B cell (primary cell): Measurements from ENCODE around the gene CRELD2. TPM values are rescaled to one million over a fixed set of nuclear protein-coding genes. Genes with fewer than 3 reads are reported as not detected.
A peak's percentile ranks its signal among the peaks of the same experiment; 100 is the strongest.

Experiments used
- ATAC-seq: fragments of 200-7000 bp; cut with Tn5 transposase; one replicate; pipeline ENCODE4 v1.10.0; 2021; ENCODE audit warnings: low read depth, mild to moderate bottlenecking, moderate number of reproducible peaks, moderate library complexity
- CTCF ChIA-PET: fragments of 350-600 bp; sonication (Branson Sonifier 250); formaldehyde crosslinking; loops from one replicate; lab custom pipeline; 2021; ENCODE audit warnings: antibody characterized with exemption, inconsistent platforms; lab: Charles Lee
- POLR2A ChIA-PET: fragments of 350-600 bp; sonication (Branson Sonifier 250); formaldehyde crosslinking; loops from one replicate; lab custom pipeline; 2021; ENCODE audit warnings: antibody characterized with exemption; lab: Charles Lee
- DNase-seq: peaks from one replicate; pipeline ENCODE4 v3.0.0; 2013
- H2AFZ ChIP-seq: 2 replicates; pipeline ENCODE4 v1.6.1; 2012; ENCODE audit warnings: mild to moderate bottlenecking, low read depth, low read length; ENCODE audit not compliant: insufficient read depth, poor library complexity, severe bottlenecking
- H3K27ac ChIP-seq, 2 donors: 1 replicate in 1 of 2; 2 replicates in 1 of 2; pipeline ENCODE4 v1.5.1; 2012 to 2013; ENCODE audit warnings: low read length in 2 of 2, mild to moderate bottlenecking in 2 of 2, moderate library complexity in 1 of 2
- H3K27me3 ChIP-seq, 4 experiments: fragments of 200-600 bp in 1 of 4; sonication (generic) in 1 of 4; replicated peaks in 1 of 4; 1 replicate in 2 of 4; 2 replicates in 2 of 4; pipeline versions ENCODE4 v1.6.1 to v1.7.0; 2013 to 2016; ENCODE audit warnings: low read length in 3 of 4, mild to moderate bottlenecking in 2 of 4, mixed read lengths in 1 of 4, moderate library complexity in 1 of 4; ENCODE audit not compliant: insufficient read depth in 4 of 4, control insufficient read depth in 3 of 4; ENCODE audit errors: control extremely low read depth in 1 of 4
- H3K36me3 ChIP-seq, 2 experiments: replicated peaks in 1 of 2; 1 replicate in 1 of 2; 2 replicates in 1 of 2; pipeline versions ENCODE4 v1.6.1 to v1.7.1; 2013; ENCODE audit warnings: low read length in 1 of 2; ENCODE audit not compliant: insufficient read depth in 2 of 2, control insufficient read depth in 1 of 2; ENCODE audit errors: control extremely low read depth in 1 of 2, extremely low read depth in 1 of 2
- H3K4me1 ChIP-seq, 2 donors: fragments of 200-600 bp in 1 of 2; sonication (generic) in 1 of 2; 1 replicate in 1 of 2; 2 replicates in 1 of 2; pipeline versions ENCODE4 v1.5.1 to v1.6.1; 2013 to 2017; ENCODE audit warnings: low read length in 2 of 2; ENCODE audit not compliant: control insufficient read depth in 2 of 2, insufficient read depth in 2 of 2
- H3K4me2 ChIP-seq: replicated peaks from 2 replicates; pipeline ENCODE3; 2012; ENCODE audit warnings: mild to moderate bottlenecking, low read depth, low read length; ENCODE audit not compliant: poor library complexity, severe bottlenecking
- H3K4me3 ChIP-seq, 5 experiments: fragments of 200-600 bp in 1 of 5; sonication (generic) in 1 of 5; 1 replicate in 3 of 5; 2 replicates in 2 of 5; pipeline versions ENCODE4 v1.5.1 to v1.7.0; 2011 to 2016; ENCODE audit warnings: low read length in 4 of 5, mild to moderate bottlenecking in 4 of 5, low read depth in 2 of 5, control low read depth in 1 of 5, moderate library complexity in 1 of 5; ENCODE audit not compliant: insufficient read depth in 1 of 5; ENCODE audit errors: control extremely low read depth in 1 of 5, extremely low read depth in 1 of 5
- H3K79me2 ChIP-seq: fragments of 200-600 bp; sonication (generic); one replicate; pipeline ENCODE4 v1.6.0; 2016; ENCODE audit warnings: low read length; ENCODE audit not compliant: control insufficient read depth, insufficient read depth
- H3K9ac ChIP-seq: fragments of 200-600 bp; sonication (generic); 2 replicates; pipeline ENCODE4 v1.6.1; 2017; ENCODE audit warnings: mild to moderate bottlenecking, low read length, moderate library complexity
- H3K9me3 ChIP-seq, 3 donors: one replicate each; pipeline versions ENCODE4 v1.6.1 to v1.7.1; 2013; ENCODE audit warnings: low read length in 2 of 3; ENCODE audit not compliant: control insufficient read depth in 2 of 3, insufficient read depth in 1 of 3; ENCODE audit errors: control extremely low read depth in 1 of 3
- H4K20me1 ChIP-seq: 2 replicates; pipeline ENCODE4 v1.6.0; 2012; ENCODE audit warnings: mild to moderate bottlenecking, low read length; ENCODE audit not compliant: insufficient read depth, control insufficient read depth, poor library complexity, severe bottlenecking
- H3K27ac Mint-ChIP-seq: one replicate; pipeline ENCODE4 v1.8.0; 2021; ENCODE audit warnings: mixed read lengths
- H3K27me3 Mint-ChIP-seq: one replicate; pipeline ENCODE4 v1.8.0; 2021; ENCODE audit warnings: mixed read lengths
- H3K4me1 Mint-ChIP-seq: one replicate; pipeline ENCODE4 v1.8.0; 2021; ENCODE audit warnings: mixed read lengths
- H3K4me3 Mint-ChIP-seq: one replicate; pipeline ENCODE4 v1.8.0; 2021; ENCODE audit warnings: mixed read lengths
- H3K9me3 Mint-ChIP-seq: one replicate; pipeline ENCODE4 v1.8.0; 2022; ENCODE audit warnings: mixed read lengths; ENCODE audit not compliant: insufficient read depth
- CTCF ChIP-seq: fragments of 200-600 bp; IDR thresholded peaks from one replicate; pipeline ENCODE4 v1.8.0; 2022; ENCODE audit warnings: antibody characterized with exemption, mild to moderate bottlenecking
- EZH2 ChIP-seq: IDR thresholded peaks from 2 replicates; pipeline ENCODE4 v1.6.1; 2012; ENCODE audit warnings: borderline replicate concordance, low read depth, mild to moderate bottlenecking, moderate library complexity, low read length; ENCODE audit not compliant: insufficient read depth, poor library complexity, severe bottlenecking
- WGBS: methylation state at CpG from one replicate; pipeline ENCODE4 v1.1.5; 2013; ENCODE audit warnings: missing lambda C conversion rate; ENCODE audit not compliant: insufficient coverage; 5-methylcytosine and 5-hydroxymethylcytosine counted together
- intact Hi-C: fragments of 100-400 bp; cut with micrococcal nuclease; formaldehyde crosslinking; loops from one replicate; pipeline ENCODE4 v1.10.0; 2022
- polyA plus RNA-seq: library from polyadenylated mRNA; depleted of rRNA; stranded (reverse); fragments of >200 nt; gene quantifications from 2 replicates; pipeline ENCODE4 v1.2.3, GENCODE V29; 2012
- total RNA-seq, 2 donors: library from RNA; stranded (reverse); fragments of 120-200 nt in 1 of 2; gene quantifications; 1 replicate in 1 of 2; 2 replicates in 1 of 2; pipeline versions ENCODE4 v1.2.3 to v1.2.4, GENCODE V29; 2013 to 2022

Gene CRELD2
- total and polyA plus RNA-seq, 2 donors (not counting 1 experiment from before 2014, with no cell fraction given): 35.9 to 41.9 TPM

- POLR2A ChIA-PET: no interaction called here
- WGBS: 100% methylated on average over 2 of the region's 22 CpGs
- H3K4me3 Mint-ChIP-seq: no peak overlapping the region
These were observed 4.0 kb downstream of the CRELD2 start for GRCh38 chr22:49922484-49922883.

GRCh38 chr22:49922926-49923325, 4.5 kb downstream of the CRELD2 start:
- Histone ChIP-seq H3K4me1 (peaks cover 37 to 45% of the 10 kb centered on the region in 2 donors), H3K27me3 (no peaks in the 10 kb centered on the region), H4K20me1 (peaks cover 7% of the 10 kb centered on the region), H2AFZ (no peak overlapping the region), H3K4me3 (no peak overlapping the region), H3K79me2 (peaks cover 7% of the 10 kb centered on the region), H3K9me3 (peaks cover 0 to 12% (median 0%) of the 10 kb centered on the region in 3 donors), H3K9ac (no peak overlapping the region), H3K27ac (no peak overlapping the region), H3K36me3 (peaks cover 0 to 13% of the 10 kb centered on the region in 2 experiments), H3K4me2 (peak overlapping the region; percentile 80)
- POLR2A ChIA-PET: no interaction called here
- TF ChIP-seq EZH2 (no peak), CTCF (no peak)
- no peak for ATAC-seq
- Mint-ChIP-seq H3K4me3 (peak overlapping the region; percentile 64), H3K27ac (peak overlapping the region; percentile 86), H3K4me1 (peaks cover 49% of the 10 kb centered on the region), H3K9me3 (no peaks in the 10 kb centered on the region), H3K27me3 (no peaks in the 10 kb centered on the region)
- DNase-seq: no peak
- intact Hi-C loops: no loop called here
- 98% methylated on average over 24 of the region's 25 CpGs for WGBS
- CTCF ChIA-PET: no interaction called here

More at GRCh38 chr22:49922484-49922883, 4.0 kb downstream of the CRELD2 start:
- peaks cover 41 to 49% of the 10 kb centered on the region in 2 donors for H3K4me1 ChIP-seq
- H3K9me3 ChIP-seq: peaks cover 0 to 12% (median 0%) of the 10 kb centered on the region in 3 donors
- H3K9ac ChIP-seq: no peak overlapping the region
- H3K79me2 ChIP-seq: peaks cover 11% of the 10 kb centered on the region
- H2AFZ ChIP-seq: no peak overlapping the region
- H3K4me1 Mint-ChIP-seq: peaks cover 47% of the 10 kb centered on the region
- TF ChIP-seq EZH2 (no peak), CTCF (no peak)
- H3K27me3 Mint-ChIP-seq: no peaks in the 10 kb centered on the region
- ATAC-seq (no peak), DNase-seq (no peak)
- peak overlapping the region; percentile 61 for H3K27ac Mint-ChIP-seq
- H4K20me1 ChIP-seq: peaks cover 7% of the 10 kb centered on the region
- H3K9me3 Mint-ChIP-seq: no peaks in the 10 kb centered on the region
- intact Hi-C loops: no loop called here
- H3K36me3 ChIP-seq: peaks cover 0 to 13% of the 10 kb centered on the region in 2 experiments
- H3K27me3 ChIP-seq: no peaks in the 10 kb centered on the region
- H3K4me2 ChIP-seq: no peak overlapping the region
- CTCF ChIA-PET: no interaction called here
- no peak overlapping the region for H3K27ac ChIP-seq
- no peak overlapping the region for H3K4me3 ChIP-seq
